ENCODE data around the gene ACSL5. TPM values are rescaled to one million over a fixed set of nuclear protein-coding genes. Genes with fewer than 3 reads are reported as not detected.

The ACSL5 gene
- total RNA-seq, 1 experiment from 2014 or later: not detected

DNA sequence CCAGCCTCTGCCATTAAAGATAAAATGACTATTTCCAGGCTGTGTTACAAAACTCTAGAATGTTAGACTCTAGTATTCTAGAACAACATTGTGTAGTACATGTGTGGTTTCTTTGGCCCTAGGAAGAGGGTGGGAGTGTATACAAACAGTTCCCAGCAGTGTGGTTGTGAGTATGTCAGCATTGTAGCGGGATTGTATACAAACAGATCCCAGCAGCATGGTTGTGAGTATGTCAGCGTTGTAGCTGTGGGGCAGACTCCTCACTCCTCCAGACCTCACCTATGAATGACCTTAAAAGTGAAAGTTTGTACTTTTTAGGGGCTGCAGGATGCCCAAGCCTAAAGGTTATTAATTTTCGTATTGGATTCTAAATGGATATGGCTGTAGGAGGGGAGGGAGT lies 6.9 kb upstream of the ACSL5 start:
- H3K79me2 ChIP-seq (ENCODE audit: insufficient read depth, low read length): no peaks in the 10 kb centered on the region
- no peak overlapping the region for H2BK5ac ChIP-seq (ENCODE audit: insufficient read length, low read length)
- 0 out of 2 replicates have a peak, but pooled peaks cover 2% of the 10 kb centered on the region for H3K27me3 ChIP-seq (ENCODE audit: insufficient read depth, low read length)
- DNase-seq: peak; percentile 5
- peaks cover 4% of the 10 kb centered on the region for H3K27me3 Mint-ChIP-seq (ENCODE audit: low read depth)
- no peak overlapping the region for H4K91ac ChIP-seq (ENCODE audit: insufficient read length, low read depth, low read length)
- H3K4ac ChIP-seq (ENCODE audit: low read depth, low read length): no peak overlapping the region
- no peak overlapping the region for H2BK15ac ChIP-seq (ENCODE audit: low read depth, low read length)
- no peak overlapping the region for H2BK20ac ChIP-seq (ENCODE audit: low read depth, low read length, poor library complexity, severe bottlenecking)
- TF ChIP-seq CTCF (conservative IDR thresholded peaks at IDR 0.05): no peak
- H2BK12ac ChIP-seq (ENCODE audit: insufficient read length, low read depth, low read length): no peak overlapping the region
- H4K5ac ChIP-seq (ENCODE audit: insufficient read length, low read depth, low read length): no peak overlapping the region
- H3K23me2 ChIP-seq (ENCODE audit: insufficient read length, low read depth, low read length, poor library complexity, severe bottlenecking): no peaks in the 10 kb centered on the region
- H3K79me1 ChIP-seq (ENCODE audit: insufficient read depth, low read depth, low read length, poor library complexity, severe bottlenecking): no peaks in the 10 kb centered on the region
- H4K8ac ChIP-seq (replicated peaks; ENCODE audit: insufficient read length, low read depth, low read length): no peak overlapping the region
- no peak overlapping the region for H3K56ac ChIP-seq (ENCODE audit: insufficient read length, low read depth, low read length)
- H3K14ac ChIP-seq (ENCODE audit: insufficient read depth, low read length): no peak overlapping the region
- H3K27ac ChIP-seq (ENCODE audit: insufficient read length, low read depth, low read length): no peak overlapping the region
- H3K18ac ChIP-seq (ENCODE audit: insufficient read length, low read depth, low read length): no peak overlapping the region
- no peak overlapping the region for H3K23ac ChIP-seq (ENCODE audit: insufficient read length, low read depth, low read length)
- H3K4me2 ChIP-seq (ENCODE audit: insufficient read depth, insufficient read length, low read length): no peak overlapping the region
- no peaks in the 10 kb centered on the region for H3K4me1 Mint-ChIP-seq
- H3K27ac Mint-ChIP-seq: no peak overlapping the region
- peaks cover 0 to 3% (median 0%) of the 10 kb centered on the region in 3 experiments; a peak in 2 of 7 replicates for H3K36me3 Mint-ChIP-seq (ENCODE audit: insufficient read depth in 1 of 3, low read depth in 3 of 3)
- no peak overlapping the region for H2AK5ac ChIP-seq (ENCODE audit: insufficient read length, low read length)
- H2AFZ ChIP-seq (ENCODE audit: low read length): no peak overlapping the region
- H3K9me3 Mint-ChIP-seq: peaks cover 4 to 5% of the 10 kb centered on the region in 2 experiments; a peak in 3 of 5 replicates
- no peak overlapping the region for H2BK120ac ChIP-seq (ENCODE audit: low read depth, low read length, poor library complexity, severe bottlenecking)
- H3K4me3 Mint-ChIP-seq: no peak overlapping the region
- H3K4me1 ChIP-seq (ENCODE audit: insufficient read depth, low read length): no peaks in the 10 kb centered on the region
- no peak overlapping the region for H3K9ac ChIP-seq (ENCODE audit: extremely low read depth, insufficient read length, low read length)
- H4K20me1 ChIP-seq (ENCODE audit: control insufficient read depth, insufficient read depth, insufficient read length): no peaks in the 10 kb centered on the region
- H3T11ph ChIP-seq (ENCODE audit: low read length): no peak overlapping the region
- no peaks in the 10 kb centered on the region for H3K9me3 ChIP-seq (ENCODE audit: control insufficient read depth, low read depth, low read length)
- no CpG with 5 or more reads among the region's 3 CpGs for WGBS (ENCODE audit: extremely low coverage, insufficient read length, low lambda C conversion rate)

All from H9 (cell line).